Muscle of back (tissue), 13 donors: Measurements from ENCODE around the gene NCOR1. TPM values are rescaled to one million over a fixed set of nuclear protein-coding genes. Genes with fewer than 3 reads are reported as not detected.
"Not testable (repeated sequence)": the region's sequence is repeated elsewhere in the genome, so short reads cannot be mapped to it uniquely, and the experiment has no call there.

Experiments
- DNase-seq, 3 donors: peaks; one replicate each; pipeline versions ENCODE4 v3.0.0 to v3.0.0-alpha.2; 2013
- long read RNA-seq, 9 donors: transcript quantifications; one replicate each; lab custom pipeline, GENCODE V29; 2026
- polyA plus RNA-seq, 10 donors: library from polyadenylated mRNA; unstranded; fragments of 120-200 nt; gene quantifications; one replicate each; pipeline ENCODE4 v1.2.1, GENCODE V29; 2013; ENCODE audit not compliant: insufficient read length in 10 of 10

The NCOR1 gene
- 10 to 100 TPM; 49.3 to 76.5 (median 58.8) TPM for polyA plus RNA-seq
- long read RNA-seq, donor 1, partial matches to known transcripts: 26 of 30 reads
- long read RNA-seq, donor 1, other reads (novel, unspliced or antisense): 0 of 30 reads
- long read RNA-seq, donor 2, partial matches to known transcripts: 0 of 4 reads
- long read RNA-seq, donor 2, other reads (novel, unspliced or antisense): 0 of 4 reads
- long read RNA-seq, donor 3: 0 reads
- long read RNA-seq, donor 4, partial matches to known transcripts: 0 of 5 reads
- long read RNA-seq, donor 4, other reads (novel, unspliced or antisense): 0 of 5 reads
- long read RNA-seq, donor 5, partial matches to known transcripts: 16 of 24 reads
- long read RNA-seq, donor 5, other reads (novel, unspliced or antisense): 0 of 24 reads
- long read RNA-seq, donor 6, partial matches to known transcripts: 15 of 20 reads
- long read RNA-seq, donor 6, other reads (novel, unspliced or antisense): 0 of 20 reads
- long read RNA-seq, donor 7, partial matches to known transcripts: 19 of 29 reads
- long read RNA-seq, donor 7, other reads (novel, unspliced or antisense): 0 of 29 reads
- long read RNA-seq, donor 8, partial matches to known transcripts: 0 of 2 reads
- long read RNA-seq, donor 8, other reads (novel, unspliced or antisense): 0 of 2 reads
- long read RNA-seq, donor 9, partial matches to known transcripts: 0 of 1 reads
- long read RNA-seq, donor 9, other reads (novel, unspliced or antisense): 0 of 1 reads

GRCh38 chr17:16215273-16215964 lies at the start of gene NCOR1:
TSS of gene NCOR1 (minus strand) at chr17:16215534. CDS start at chr17:16194569, 20,965 bp downstream.
- peak; percentile 96 to 98 (median 96) for DNase-seq

- DNase-seq: no peak
Observed at GRCh38 chr17:16262201-16262600, 46.9 kb upstream of the NCOR1 start.

- DNase-seq: no peak
Observed at GRCh38 chr17:16261049-16261448, 45.7 kb upstream of the NCOR1 start.

- DNase-seq: peak in 2 of 3 donors; percentile 20 to 22
Observed at GRCh38 chr17:16259926-16260325, 44.6 kb upstream of the NCOR1 start.

- peak; percentile 33 to 75 (median 36) for DNase-seq
Observed at GRCh38 chr17:16258901-16259300, 43.6 kb upstream of the NCOR1 start.

GRCh38 chr17:16255481-16255921 lies 40.2 kb upstream of the NCOR1 start:
- DNase-seq: peak; percentile 17 to 77 (median 57)

- DNase-seq: no peak
Observed at GRCh38 chr17:16254773-16255400, 39.6 kb upstream of the NCOR1 start.

GRCh38 chr17:16251556-16251955 lies 36.2 kb upstream of the NCOR1 start:
- DNase-seq: no peak

- no peak for DNase-seq
Observed at GRCh38 chr17:16251043-16251442, 35.7 kb upstream of the NCOR1 start.

GRCh38 chr17:16250635-16251034 lies 35.3 kb upstream of the NCOR1 start:
- no peak for DNase-seq

GRCh38 chr17:16247586-16247984 lies 32.3 kb upstream of the NCOR1 start:
- DNase-seq: no peak

GRCh38 chr17:16243801-16244567 lies 28.6 kb upstream of the NCOR1 start:
- DNase-seq: no peak

- no peak for DNase-seq
Observed at GRCh38 chr17:16243385-16243784, 28.1 kb upstream of the NCOR1 start.

GRCh38 chr17:16241906-16242399 lies 26.6 kb upstream of the NCOR1 start:
- DNase-seq: no peak

GRCh38 chr17:16239931-16240330 lies 24.6 kb upstream of the NCOR1 start:
- DNase-seq: no peak

GRCh38 chr17:16232391-16232790 lies 17.1 kb upstream of the NCOR1 start:
- DNase-seq: no peak

GRCh38 chr17:16229912-16230561 lies 14.7 kb upstream of the NCOR1 start:
- DNase-seq: not testable (repeated sequence)

- no peak for DNase-seq
Observed at GRCh38 chr17:16222406-16222805, 7.1 kb upstream of the NCOR1 start.

GRCh38 chr17:16217002-16217635 lies 1.8 kb upstream of the NCOR1 start, which contains the start of gene PIGL:
TSS of gene PIGL (plus strand) at chr17:16217210. CDS start at chr17:16217227, 17 bp downstream.
- peak; percentile 95 to 97 (median 95) for DNase-seq
